DND-41 (cell line): ENCODE measurements around the gene SLTM.

ENCODE experiments used
- EZH2 ChIP-seq: IDR thresholded peaks from 3 replicates; pipeline ENCODE4 v1.6.1; 2012; ENCODE audit warnings: borderline replicate concordance, low read depth, mild to moderate bottlenecking, moderate library complexity, low read length, inconsistent platforms; ENCODE audit not compliant: severe bottlenecking
- TF ChIP-seq, protein P1 (sequence below): IDR thresholded peaks from 2 replicates; pipeline ENCODE4 v1.5.1; 2012; ENCODE audit warnings: borderline replicate concordance, low read length, moderate library complexity, mild to moderate bottlenecking; ENCODE audit not compliant: poor library complexity, severe bottlenecking; ENCODE audit errors: extremely low read depth

DNA sequence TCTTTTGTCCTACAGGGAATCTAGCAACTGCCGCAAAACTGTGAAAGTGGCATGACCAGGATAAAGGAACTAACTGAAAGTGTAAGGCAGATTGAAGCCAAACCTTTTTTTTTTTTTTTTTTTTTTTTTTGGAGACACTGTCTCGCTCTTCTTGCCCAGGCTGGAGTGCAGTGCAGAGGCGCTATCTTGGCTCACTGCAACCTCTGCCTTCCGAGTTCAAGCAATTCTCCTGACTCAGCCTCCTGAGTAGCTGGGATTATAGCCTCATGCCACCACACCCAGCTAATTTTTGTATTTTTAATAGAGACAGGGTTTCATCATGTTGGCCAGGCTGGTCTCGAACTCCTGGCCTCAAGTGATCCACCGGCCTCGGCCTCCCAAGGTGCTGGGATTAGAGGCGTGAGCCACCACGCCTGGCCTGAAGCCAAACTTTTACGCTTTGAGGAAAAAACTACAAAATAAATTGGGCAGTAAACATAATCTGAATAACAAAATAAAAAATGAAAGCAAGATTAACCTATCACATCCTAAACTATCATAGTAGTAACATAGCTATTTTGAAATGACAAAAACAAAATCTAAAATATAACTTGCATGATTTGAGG lies 9.7 kb downstream of the SLTM start:
- no peak for TF ChIP-seq EZH2
- TF ChIP-seq, protein P1, sequence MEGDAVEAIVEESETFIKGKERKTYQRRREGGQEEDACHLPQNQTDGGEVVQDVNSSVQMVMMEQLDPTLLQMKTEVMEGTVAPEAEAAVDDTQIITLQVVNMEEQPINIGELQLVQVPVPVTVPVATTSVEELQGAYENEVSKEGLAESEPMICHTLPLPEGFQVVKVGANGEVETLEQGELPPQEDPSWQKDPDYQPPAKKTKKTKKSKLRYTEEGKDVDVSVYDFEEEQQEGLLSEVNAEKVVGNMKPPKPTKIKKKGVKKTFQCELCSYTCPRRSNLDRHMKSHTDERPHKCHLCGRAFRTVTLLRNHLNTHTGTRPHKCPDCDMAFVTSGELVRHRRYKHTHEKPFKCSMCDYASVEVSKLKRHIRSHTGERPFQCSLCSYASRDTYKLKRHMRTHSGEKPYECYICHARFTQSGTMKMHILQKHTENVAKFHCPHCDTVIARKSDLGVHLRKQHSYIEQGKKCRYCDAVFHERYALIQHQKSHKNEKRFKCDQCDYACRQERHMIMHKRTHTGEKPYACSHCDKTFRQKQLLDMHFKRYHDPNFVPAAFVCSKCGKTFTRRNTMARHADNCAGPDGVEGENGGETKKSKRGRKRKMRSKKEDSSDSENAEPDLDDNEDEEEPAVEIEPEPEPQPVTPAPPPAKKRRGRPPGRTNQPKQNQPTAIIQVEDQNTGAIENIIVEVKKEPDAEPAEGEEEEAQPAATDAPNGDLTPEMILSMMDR, result no peak
